K562 (cell line): ENCODE data around the gene PMPCA.

Source experiments
- EZH2 ChIP-seq: IDR thresholded peaks from 2 replicates; pipeline ENCODE4 v1.6.1; 2012; ENCODE audit warnings: low read depth, mild to moderate bottlenecking, inconsistent platforms, low read length, borderline replicate concordance
- NFE2L1 ChIP-seq: fragments of 450-650 bp; IDR thresholded peaks from 2 replicates; pipeline ENCODE4 v1.6.1; 2016; ENCODE audit warnings: missing genetic modification characterization, low read depth, mild to moderate bottlenecking, missing compliant biosample characterization, moderate library complexity, borderline replicate concordance
- YY1 ChIP-seq, 3 experiments: IDR thresholded peaks; 2 replicates each; pipeline ENCODE4 v1.6.1; 2011; ENCODE audit warnings: low read length in 2 of 3, mild to moderate bottlenecking in 2 of 3, moderate library complexity in 2 of 3, borderline replicate concordance in 1 of 3, control low read depth in 1 of 3, low read depth in 1 of 3; ENCODE audit not compliant: insufficient read depth in 3 of 3, insufficient replicate concordance in 2 of 3, control insufficient read depth in 1 of 3, insufficient read length in 1 of 3; ENCODE audit errors: extremely low read depth in 1 of 3
- ZNF274 ChIP-seq: IDR thresholded peaks from 2 replicates; pipeline ENCODE4 v1.6.1; 2011; ENCODE audit warnings: low read depth, mild to moderate bottlenecking, low read length, moderate library complexity, borderline replicate concordance

- TF ChIP-seq EZH2, result no peak
- TF ChIP-seq NFE2L1 (tag), result no peak
- TF ChIP-seq ZNF274, result no peak
- TF ChIP-seq YY1 (IDR thresholded peaks at IDR 0.05; ENCODE audit: borderline replicate concordance in 1 of 3, control insufficient read depth in 1 of 3, extremely low read depth in 1 of 3, insufficient read depth in 3 of 3, insufficient read length in 1 of 3, insufficient replicate concordance in 2 of 3, low read depth in 1 of 3, low read length in 2 of 3), result no peak
Observed at GRCh38 chr9:136398286-136398685, 12.2 kb upstream of the PMPCA start.
